Measurements from ENCODE around the gene RPH3AL. TPM values are rescaled to one million over a fixed set of nuclear protein-coding genes. Genes with fewer than 3 reads are reported as not detected.
A peak's percentile ranks its signal among the peaks of the same experiment; 100 is the strongest.
"Not testable (repeated sequence)": the region's sequence is repeated elsewhere in the genome, so short reads cannot be mapped to it uniquely, and the experiment has no call there.

Gene RPH3AL
- total RNA-seq, 1 donor from 2014 or later: 6.0 TPM

GRCh38 chr17:225551-225950 lies 127.1 kb downstream of the RPH3AL start:
- Mint-ChIP-seq H3K36me3 (ENCODE audit: low read depth) (no peaks in the 10 kb centered on the region), H3K27me3 (no peaks in the 10 kb centered on the region), H3K9me3 (no peaks in the 10 kb centered on the region), H3K27ac (no peak overlapping the region), H3K4me1 (no peaks in the 10 kb centered on the region), H3K4me3 (no peak overlapping the region)
- ATAC-seq (ENCODE audit: low read depth): no peak
- TF ChIP-seq CTCF (IDR thresholded peaks at IDR 0.05): no peak
- intact Hi-C loops (cut with micrococcal nuclease): no loop called here
- no peak for DNase-seq
- ChIA-PET POLR2A (no interaction called here), CTCF (no interaction called here)

- ATAC-seq (ENCODE audit: low read depth); H3K4me1 Mint-ChIP-seq; H3K9me3 Mint-ChIP-seq; H3K4me3 Mint-ChIP-seq; POLR2A ChIA-PET; H3K27ac Mint-ChIP-seq; CTCF ChIA-PET; intact Hi-C loops (cut with micrococcal nuclease); DNase-seq; H3K36me3 Mint-ChIP-seq (ENCODE audit: low read depth); H3K27me3 Mint-ChIP-seq: not testable (repeated sequence)
These were observed 128.0 kb downstream of the RPH3AL start for GRCh38 chr17:224576-224975.

DNA sequence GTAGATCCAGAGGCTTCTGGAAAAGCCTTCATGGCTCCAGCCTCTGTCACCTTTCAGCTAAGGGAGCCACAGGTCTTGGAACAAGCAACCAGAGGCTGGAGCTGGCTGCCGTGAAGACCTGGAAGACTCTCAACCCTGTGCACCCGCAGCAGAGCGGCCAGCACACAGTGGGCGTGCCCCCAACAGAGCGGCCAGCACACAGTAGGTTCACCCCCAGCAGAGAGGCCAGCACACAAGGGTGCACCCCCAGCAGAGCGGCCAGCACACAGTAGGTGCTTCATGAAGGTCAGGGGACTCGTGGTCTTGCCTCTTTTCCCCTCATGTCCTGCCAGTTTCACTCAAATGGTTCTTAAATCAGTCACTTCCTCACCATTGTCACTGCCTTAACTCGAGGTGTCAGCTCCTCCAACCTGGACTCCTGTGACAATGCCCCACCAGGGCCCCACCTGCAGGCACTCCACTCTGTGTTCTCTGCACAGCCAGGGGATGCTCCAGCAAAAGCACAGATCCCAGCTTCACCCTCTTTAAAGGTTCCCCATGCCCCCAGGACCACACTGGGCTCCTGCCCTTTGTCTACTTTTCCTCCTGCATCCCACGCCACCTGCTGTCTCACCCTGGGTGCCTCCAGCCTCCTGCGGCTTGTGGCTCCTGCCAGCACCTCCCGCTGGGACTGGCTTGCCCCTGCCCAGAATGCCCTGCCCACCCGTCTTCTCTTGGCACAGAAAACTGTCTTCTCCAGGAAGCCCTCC lies 128.7 kb downstream of the RPH3AL start:
- no peak for ATAC-seq (ENCODE audit: low read depth)
- Mint-ChIP-seq H3K9me3 (no peaks in the 10 kb centered on the region), H3K27ac (no peak overlapping the region), H3K27me3 (no peaks in the 10 kb centered on the region), H3K4me1 (no peaks in the 10 kb centered on the region), H3K36me3 (ENCODE audit: low read depth) (no peaks in the 10 kb centered on the region), H3K4me3 (no peak overlapping the region)
- ChIA-PET CTCF (no interaction called here), POLR2A (no interaction called here)
- intact Hi-C loops (cut with micrococcal nuclease): no loop called here
- no peak for DNase-seq
- TF ChIP-seq CTCF (IDR thresholded peaks at IDR 0.05): no peak

- Mint-ChIP-seq H3K9me3 (no peaks in the 10 kb centered on the region), H3K27ac (peak overlapping the region; percentile 46), H3K36me3 (ENCODE audit: low read depth) (no peaks in the 10 kb centered on the region), H3K27me3 (no peaks in the 10 kb centered on the region), H3K4me3 (no peak overlapping the region), H3K4me1 (no peaks in the 10 kb centered on the region)
- POLR2A ChIA-PET: no interaction called here
- intact Hi-C loops (cut with micrococcal nuclease): no loop called here
- TF ChIP-seq CTCF (IDR thresholded peaks at IDR 0.05): no peak
- DNase-seq: no peak
- ATAC-seq (ENCODE audit: low read depth): no peak
- CTCF ChIA-PET: no interaction called here
These were observed 130.4 kb downstream of the RPH3AL start for GRCh38 chr17:222172-222571.

GRCh38 chr17:219696-220095 lies 132.9 kb downstream of the RPH3AL start:
- no peak for TF ChIP-seq CTCF (IDR thresholded peaks at IDR 0.05)
- H3K4me3 Mint-ChIP-seq: no peak overlapping the region
- no peak overlapping the region for H3K27ac Mint-ChIP-seq
- no peaks in the 10 kb centered on the region for H3K27me3 Mint-ChIP-seq
- H3K4me1 Mint-ChIP-seq: peaks cover 8% of the 10 kb centered on the region
- ATAC-seq (ENCODE audit: low read depth): no peak
- no peaks in the 10 kb centered on the region for H3K9me3 Mint-ChIP-seq
- intact Hi-C loops (cut with micrococcal nuclease): loop anchor here (10.0 kb wide), 2 partner anchors 565 to 775 kb away; partner anchors contain the start of genes GLOD4, MRM3 and TIMM22
- ChIA-PET CTCF (no interaction called here), POLR2A (no interaction called here)
- H3K36me3 Mint-ChIP-seq (ENCODE audit: low read depth): no peaks in the 10 kb centered on the region
- DNase-seq: no peak

Data from activated B cell treated with CpG ODN at 0.5 μM for 24 hours (primary cell).